ENCODE data around the gene KRTAP10-2.
A peak's percentile ranks its signal among the peaks of the same experiment; 100 is the strongest.

KRTAP10-2 gene

GRCh38 chr21:44531606-44532564, 19.4 kb downstream of the KRTAP10-2 start:
- TF ChIP-seq CEBPB (IDR thresholded peaks at IDR 0.05): no peak
- TF ChIP-seq TAF1 (IDR thresholded peaks at IDR 0.05; ENCODE audit: low read depth): no peak
- TF ChIP-seq EP300 (IDR thresholded peaks at IDR 0.05; ENCODE audit: borderline replicate concordance): no peak
- TF ChIP-seq FOXM1 (IDR thresholded peaks at IDR 0.05; ENCODE audit: borderline replicate concordance, low read depth): no peak
- no peak for TF ChIP-seq CREB1 (IDR thresholded peaks at IDR 0.05; ENCODE audit: low read depth)
- TF ChIP-seq NFIC (IDR thresholded peaks at IDR 0.05): no peak
- TF ChIP-seq RAD21 (IDR thresholded peaks at IDR 0.05; ENCODE audit: low read depth): no peak
- no peak for TF ChIP-seq MAX (IDR thresholded peaks at IDR 0.05)
- TF ChIP-seq TEAD4 (IDR thresholded peaks at IDR 0.05): no peak
- TF ChIP-seq TCF12 (IDR thresholded peaks at IDR 0.05; ENCODE audit: low read depth): no peak
- TF ChIP-seq USF1 (IDR thresholded peaks at IDR 0.05): no peak
- TF ChIP-seq REST (IDR thresholded peaks at IDR 0.05; ENCODE audit: low read depth): no peak
- TF ChIP-seq YY1 (IDR thresholded peaks at IDR 0.05; ENCODE audit: low read depth): no peak
- no peak for TF ChIP-seq EGR1 (IDR thresholded peaks at IDR 0.05)
- no peak for TF ChIP-seq ZBTB7A (IDR thresholded peaks at IDR 0.05; ENCODE audit: low read depth)

DNA sequence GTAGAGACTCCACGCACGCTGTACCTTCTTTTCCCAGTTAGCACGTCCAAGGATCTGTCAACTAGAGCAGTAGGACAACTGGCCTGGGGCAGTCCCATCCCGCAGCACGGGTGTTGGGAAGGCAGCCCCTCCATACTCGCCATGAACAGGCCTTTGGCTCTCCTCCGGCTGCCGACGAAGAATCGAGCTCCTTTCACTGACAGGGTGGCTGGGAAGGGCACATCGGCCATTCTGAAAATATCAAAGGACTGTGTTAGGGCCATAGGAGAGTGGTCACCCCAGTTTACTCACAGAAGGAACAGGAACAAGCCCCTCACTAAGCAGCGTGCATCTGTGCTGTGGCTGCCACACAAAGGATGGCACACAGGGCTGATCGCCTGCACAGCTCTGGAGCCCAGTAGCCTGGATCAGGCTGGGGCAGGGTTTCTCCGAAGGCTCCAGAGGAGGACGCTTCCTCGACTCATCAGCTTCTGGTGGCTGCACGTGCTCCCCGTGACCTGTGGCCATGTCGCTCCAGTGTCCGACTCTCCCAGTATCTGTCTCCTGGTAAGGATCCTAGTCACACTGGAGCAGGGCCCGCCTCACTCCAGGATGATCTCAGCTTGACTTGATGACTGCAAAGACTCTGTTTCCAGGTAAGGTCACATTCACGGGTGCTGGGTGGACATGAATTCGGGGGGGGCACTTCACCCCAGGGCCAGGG, 20.3 kb downstream of the KRTAP10-2 start:
- TF ChIP-seq TEAD4 (IDR thresholded peaks at IDR 0.05) (no peak), MAX (IDR thresholded peaks at IDR 0.05) (no peak)

DNA sequence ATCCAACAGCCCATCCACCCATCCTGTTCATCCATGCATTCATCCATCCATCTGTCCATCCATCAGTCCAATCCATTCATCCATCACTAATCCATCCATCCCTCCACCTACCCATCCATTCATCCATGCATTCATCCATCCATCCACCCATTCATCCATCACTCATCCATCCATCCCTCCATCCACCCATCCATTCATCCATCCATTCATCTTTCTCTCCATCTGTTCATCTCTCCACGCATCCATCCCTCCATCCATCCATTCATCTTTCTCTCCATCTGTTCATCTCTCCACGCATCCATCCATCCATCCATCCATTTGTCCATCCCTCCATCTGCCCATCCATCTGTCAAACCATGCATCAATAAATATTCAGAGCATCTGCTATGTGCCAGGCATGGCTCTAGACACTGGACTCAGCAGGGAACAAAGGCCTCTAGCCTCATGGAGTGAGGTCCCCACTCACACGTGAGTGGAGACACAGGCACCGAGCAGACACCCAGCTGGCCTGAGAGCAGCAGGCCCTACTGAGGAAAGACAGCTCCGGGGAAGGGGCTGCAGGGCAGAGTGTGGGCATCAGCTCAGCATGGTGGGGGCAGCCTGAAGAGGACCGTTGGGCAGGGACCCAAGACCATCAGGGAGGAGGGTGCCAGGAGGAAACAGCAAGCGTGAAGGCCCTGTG, 20.9 kb downstream of the KRTAP10-2 start:
- no peak for TF ChIP-seq ZBTB7A (IDR thresholded peaks at IDR 0.05; ENCODE audit: low read depth)
- no peak for TF ChIP-seq EP300 (IDR thresholded peaks at IDR 0.05; ENCODE audit: borderline replicate concordance)
- no peak for TF ChIP-seq EGR1 (IDR thresholded peaks at IDR 0.05)
- no peak for TF ChIP-seq CREB1 (IDR thresholded peaks at IDR 0.05; ENCODE audit: low read depth)
- TF ChIP-seq REST (IDR thresholded peaks at IDR 0.05; ENCODE audit: low read depth): no peak
- no peak for TF ChIP-seq YY1 (IDR thresholded peaks at IDR 0.05; ENCODE audit: low read depth)
- TF ChIP-seq FOXM1 (IDR thresholded peaks at IDR 0.05; ENCODE audit: borderline replicate concordance, low read depth): no peak
- no peak for TF ChIP-seq MAX (IDR thresholded peaks at IDR 0.05)

DNA sequence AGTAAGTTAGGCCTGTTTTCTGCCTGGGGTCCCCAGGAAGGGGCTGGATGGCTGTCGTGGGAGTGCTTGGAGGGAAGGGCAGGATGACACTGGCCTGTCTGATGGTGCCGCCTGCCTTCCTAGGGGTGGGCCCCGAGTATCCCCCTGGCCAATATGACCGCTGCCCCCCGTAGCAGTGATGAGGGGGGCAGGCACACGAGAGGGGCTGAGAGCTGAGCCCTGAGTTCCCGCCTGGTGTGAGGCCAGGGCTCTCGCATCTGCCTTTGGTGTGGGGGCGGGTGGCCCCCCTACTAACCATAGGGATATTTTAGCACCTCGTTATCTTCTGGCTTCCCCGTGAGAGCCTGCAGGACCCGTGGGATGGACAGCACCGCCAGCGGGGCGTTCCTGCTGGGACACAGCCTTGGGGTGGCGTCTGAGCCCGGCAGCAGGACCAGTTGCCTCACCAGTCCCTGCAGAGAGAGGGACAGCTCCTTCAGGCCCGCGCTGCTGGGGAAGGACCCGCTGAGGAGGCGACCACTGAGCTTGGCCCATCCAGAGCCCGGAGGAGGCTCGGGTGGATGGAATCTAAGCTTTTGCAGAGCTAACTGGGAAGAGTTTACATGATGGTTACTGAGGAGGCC, 21.7 kb downstream of the KRTAP10-2 start:
- TF ChIP-seq REST (IDR thresholded peaks at IDR 0.05; ENCODE audit: low read depth) (peak; percentile 26; the same call in 1 of the 2 replicates), CEBPB (IDR thresholded peaks at IDR 0.05) (no peak)

Data from Ishikawa (cell line).